ENCODE results near the gene DNAJC11. TPM values are rescaled to one million over a fixed set of nuclear protein-coding genes. Genes with fewer than 3 reads are reported as not detected.

DNAJC11 gene
- total RNA-seq, 1 donor from 2014 or later = 70.3 TPM

- TF ChIP-seq, protein P1, sequence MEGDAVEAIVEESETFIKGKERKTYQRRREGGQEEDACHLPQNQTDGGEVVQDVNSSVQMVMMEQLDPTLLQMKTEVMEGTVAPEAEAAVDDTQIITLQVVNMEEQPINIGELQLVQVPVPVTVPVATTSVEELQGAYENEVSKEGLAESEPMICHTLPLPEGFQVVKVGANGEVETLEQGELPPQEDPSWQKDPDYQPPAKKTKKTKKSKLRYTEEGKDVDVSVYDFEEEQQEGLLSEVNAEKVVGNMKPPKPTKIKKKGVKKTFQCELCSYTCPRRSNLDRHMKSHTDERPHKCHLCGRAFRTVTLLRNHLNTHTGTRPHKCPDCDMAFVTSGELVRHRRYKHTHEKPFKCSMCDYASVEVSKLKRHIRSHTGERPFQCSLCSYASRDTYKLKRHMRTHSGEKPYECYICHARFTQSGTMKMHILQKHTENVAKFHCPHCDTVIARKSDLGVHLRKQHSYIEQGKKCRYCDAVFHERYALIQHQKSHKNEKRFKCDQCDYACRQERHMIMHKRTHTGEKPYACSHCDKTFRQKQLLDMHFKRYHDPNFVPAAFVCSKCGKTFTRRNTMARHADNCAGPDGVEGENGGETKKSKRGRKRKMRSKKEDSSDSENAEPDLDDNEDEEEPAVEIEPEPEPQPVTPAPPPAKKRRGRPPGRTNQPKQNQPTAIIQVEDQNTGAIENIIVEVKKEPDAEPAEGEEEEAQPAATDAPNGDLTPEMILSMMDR (conservative IDR thresholded peaks at IDR 0.05) = no peak
- no peaks in the 10 kb centered on the region for H3K27me3 Mint-ChIP-seq
- no peak for DNase-seq (ENCODE audit: extremely low spot score, unreplicated experiment)
- peaks cover 6% of the 10 kb centered on the region for H3K4me1 Mint-ChIP-seq (ENCODE audit: unreplicated experiment)
- peaks cover 3% of the 10 kb centered on the region for H3K36me3 Mint-ChIP-seq
- no peak overlapping the region for H3K27ac Mint-ChIP-seq
- H3K4me3 Mint-ChIP-seq = no peak overlapping the region
- H3K9me3 Mint-ChIP-seq = no peaks in the 10 kb centered on the region
Measured at GRCh38 chr1:6657138-6657537, 44.5 kb downstream of the DNAJC11 start.

- H3K9me3 Mint-ChIP-seq = no peaks in the 10 kb centered on the region
- H3K4me1 Mint-ChIP-seq (ENCODE audit: unreplicated experiment) = peaks cover 6% of the 10 kb centered on the region
- H3K36me3 Mint-ChIP-seq = peaks cover 3% of the 10 kb centered on the region
- TF ChIP-seq, protein P1 (conservative IDR thresholded peaks at IDR 0.05) = no peak
- no peak for DNase-seq (ENCODE audit: extremely low spot score, unreplicated experiment)
- no peak overlapping the region for H3K27ac Mint-ChIP-seq
- no peaks in the 10 kb centered on the region for H3K27me3 Mint-ChIP-seq
- no peak overlapping the region for H3K4me3 Mint-ChIP-seq
Measured at GRCh38 chr1:6653436-6654290, 48.0 kb downstream of the DNAJC11 start.

- no peaks in the 10 kb centered on the region for H3K9me3 Mint-ChIP-seq
- H3K36me3 Mint-ChIP-seq = peaks cover 3% of the 10 kb centered on the region
- TF ChIP-seq, protein P1 (conservative IDR thresholded peaks at IDR 0.05) = no peak
- no peak overlapping the region for H3K27ac Mint-ChIP-seq
- H3K27me3 Mint-ChIP-seq = no peaks in the 10 kb centered on the region
- H3K4me1 Mint-ChIP-seq (ENCODE audit: unreplicated experiment) = peaks cover 6% of the 10 kb centered on the region
- H3K4me3 Mint-ChIP-seq = no peak overlapping the region
- DNase-seq (ENCODE audit: extremely low spot score, unreplicated experiment) = no peak
Measured at GRCh38 chr1:6652986-6653385, 48.6 kb downstream of the DNAJC11 start.

GRCh38 chr1:6651909-6652308 lies 49.7 kb downstream of the DNAJC11 start:
- DNase-seq (ENCODE audit: extremely low spot score, unreplicated experiment) = no peak
- Mint-ChIP-seq H3K27ac (no peak overlapping the region), H3K9me3 (no peaks in the 10 kb centered on the region), H3K27me3 (no peaks in the 10 kb centered on the region), H3K4me1 (ENCODE audit: unreplicated experiment) (peaks cover 6% of the 10 kb centered on the region), H3K4me3 (no peak overlapping the region), H3K36me3 (peaks cover 3% of the 10 kb centered on the region)
- TF ChIP-seq, protein P1 (conservative IDR thresholded peaks at IDR 0.05) = no peak

DNA sequence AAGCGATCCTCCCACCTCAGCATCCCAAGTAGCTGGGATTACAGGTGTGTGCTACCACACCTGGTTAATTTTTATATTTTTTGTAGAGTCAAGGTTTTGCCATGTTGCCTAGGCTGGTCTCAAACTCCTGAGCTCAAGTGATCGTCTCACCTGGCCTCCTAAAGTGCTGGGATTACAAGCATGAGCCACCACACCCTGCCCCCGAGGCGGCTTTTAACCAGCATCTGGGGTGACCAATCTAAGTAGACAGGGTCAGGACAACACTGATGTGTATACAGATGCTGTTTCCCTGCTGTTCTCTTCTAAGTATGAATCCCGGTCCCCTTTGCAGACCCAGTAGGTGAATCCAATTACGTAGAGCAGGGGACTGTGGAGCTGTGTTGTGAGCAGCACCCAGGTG lies 53.1 kb downstream of the DNAJC11 start:
- Mint-ChIP-seq H3K4me1 (ENCODE audit: unreplicated experiment) (no peaks in the 10 kb centered on the region), H3K4me3 (no peak overlapping the region), H3K36me3 (peaks cover 3% of the 10 kb centered on the region), H3K9me3 (no peaks in the 10 kb centered on the region), H3K27me3 (no peaks in the 10 kb centered on the region), H3K27ac (no peak overlapping the region)
- TF ChIP-seq, protein P1 (conservative IDR thresholded peaks at IDR 0.05) = no peak
- DNase-seq (ENCODE audit: extremely low spot score, unreplicated experiment) = no peak

All from type B pancreatic cell (in vitro differentiated cells).